ENCODE results near the gene UNC13C. TPM values are rescaled to one million over a fixed set of nuclear protein-coding genes. Genes with fewer than 3 reads are reported as not detected.

The UNC13C gene
- total RNA-seq, 6 experiments from 2014 or later: not detected

DNA sequence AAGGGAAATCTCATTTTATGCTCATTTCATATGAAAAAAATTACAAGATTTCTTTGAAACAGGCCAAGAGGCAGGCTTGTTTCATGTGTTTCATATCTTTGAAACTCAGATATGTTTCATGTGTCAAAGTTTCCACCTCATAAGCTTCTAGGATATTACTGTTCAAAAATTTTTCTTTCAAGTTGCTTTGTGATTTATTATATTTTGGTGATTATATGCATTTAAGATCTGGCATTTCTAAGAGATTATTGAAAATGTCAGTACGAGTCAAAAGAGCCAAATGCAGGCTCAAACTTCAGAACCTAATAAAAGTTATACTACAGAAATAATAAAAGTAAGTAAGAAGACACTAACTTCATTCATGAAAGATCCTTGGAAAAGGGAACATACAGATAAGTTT is 590.1 kb downstream of the UNC13C start:
- Mint-ChIP-seq H3K36me3 (ENCODE audit: low read depth) (no peaks in the 10 kb centered on the region), H3K4me1 (ENCODE audit: low read depth) (no peaks in the 10 kb centered on the region), H3K4me3 (no peak overlapping the region), H3K9me3 (peaks cover 44% of the 10 kb centered on the region), H3K27ac (no peak overlapping the region), H3K27me3 (ENCODE audit: insufficient read depth) (no peaks in the 10 kb centered on the region)
- DNase-seq: no peak
- TF ChIP-seq, protein P1, sequence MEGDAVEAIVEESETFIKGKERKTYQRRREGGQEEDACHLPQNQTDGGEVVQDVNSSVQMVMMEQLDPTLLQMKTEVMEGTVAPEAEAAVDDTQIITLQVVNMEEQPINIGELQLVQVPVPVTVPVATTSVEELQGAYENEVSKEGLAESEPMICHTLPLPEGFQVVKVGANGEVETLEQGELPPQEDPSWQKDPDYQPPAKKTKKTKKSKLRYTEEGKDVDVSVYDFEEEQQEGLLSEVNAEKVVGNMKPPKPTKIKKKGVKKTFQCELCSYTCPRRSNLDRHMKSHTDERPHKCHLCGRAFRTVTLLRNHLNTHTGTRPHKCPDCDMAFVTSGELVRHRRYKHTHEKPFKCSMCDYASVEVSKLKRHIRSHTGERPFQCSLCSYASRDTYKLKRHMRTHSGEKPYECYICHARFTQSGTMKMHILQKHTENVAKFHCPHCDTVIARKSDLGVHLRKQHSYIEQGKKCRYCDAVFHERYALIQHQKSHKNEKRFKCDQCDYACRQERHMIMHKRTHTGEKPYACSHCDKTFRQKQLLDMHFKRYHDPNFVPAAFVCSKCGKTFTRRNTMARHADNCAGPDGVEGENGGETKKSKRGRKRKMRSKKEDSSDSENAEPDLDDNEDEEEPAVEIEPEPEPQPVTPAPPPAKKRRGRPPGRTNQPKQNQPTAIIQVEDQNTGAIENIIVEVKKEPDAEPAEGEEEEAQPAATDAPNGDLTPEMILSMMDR (IDR thresholded peaks at IDR 0.05): no peak

DNA sequence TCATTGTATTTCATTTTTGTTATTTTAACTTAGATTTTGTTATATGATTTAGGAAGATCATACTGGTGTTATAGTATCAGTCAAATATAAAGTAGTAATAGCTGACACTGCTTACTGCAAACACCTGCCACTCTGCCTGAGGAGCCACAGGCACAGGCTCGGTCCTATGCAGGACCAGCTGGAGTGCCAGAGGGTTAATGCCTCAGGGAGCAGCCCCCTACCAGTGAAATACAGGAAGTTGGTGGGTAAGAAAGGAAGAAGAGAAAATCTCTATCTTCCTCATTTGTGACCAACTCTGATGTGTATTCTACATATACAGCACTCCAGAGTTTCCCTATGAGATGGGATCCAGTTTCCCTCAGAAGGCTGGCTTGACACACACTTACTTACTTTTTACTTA is 593.3 kb downstream of the UNC13C start:
- Mint-ChIP-seq H3K36me3 (ENCODE audit: low read depth) (no peaks in the 10 kb centered on the region; the same call in 1 of the 2 replicates), H3K27ac (no peak overlapping the region), H3K27me3 (ENCODE audit: insufficient read depth) (no peaks in the 10 kb centered on the region; the same call in 1 of the 2 replicates), H3K9me3 (peaks cover 36% of the 10 kb centered on the region), H3K4me3 (no peak overlapping the region), H3K4me1 (ENCODE audit: low read depth) (no peaks in the 10 kb centered on the region)
- TF ChIP-seq, protein P1 (IDR thresholded peaks at IDR 0.05): no peak
- DNase-seq: no peak

DNA sequence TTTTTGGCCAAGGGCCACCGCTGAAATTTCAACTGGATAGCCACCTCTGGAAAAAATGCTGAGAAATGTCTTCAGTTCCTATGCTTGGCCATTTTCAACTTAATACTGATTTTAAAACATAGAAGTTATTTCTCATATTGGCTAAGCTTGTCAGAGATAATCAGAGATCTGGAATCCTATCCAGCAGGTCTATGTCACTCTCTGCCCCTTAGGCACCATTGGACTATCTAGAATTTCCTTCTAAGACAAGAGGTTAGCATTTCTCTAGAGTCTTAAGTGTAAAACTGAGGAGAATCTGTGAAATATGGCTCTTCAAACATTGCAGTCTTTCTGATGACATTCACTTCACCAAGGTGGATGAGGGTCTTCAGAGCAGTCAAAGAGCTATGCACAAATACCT is 597.3 kb downstream of the UNC13C start:
- peaks cover 35% of the 10 kb centered on the region for H3K9me3 Mint-ChIP-seq
- no peaks in the 10 kb centered on the region; the same call in 1 of the 2 replicates for H3K27me3 Mint-ChIP-seq (ENCODE audit: insufficient read depth)
- no peak overlapping the region for H3K27ac Mint-ChIP-seq
- no peak for DNase-seq
- H3K4me1 Mint-ChIP-seq (ENCODE audit: low read depth): no peaks in the 10 kb centered on the region
- H3K36me3 Mint-ChIP-seq (ENCODE audit: low read depth): no peaks in the 10 kb centered on the region; the same call in 1 of the 2 replicates
- TF ChIP-seq, protein P1 (IDR thresholded peaks at IDR 0.05): no peak
- H3K4me3 Mint-ChIP-seq: no peak overlapping the region

DNA sequence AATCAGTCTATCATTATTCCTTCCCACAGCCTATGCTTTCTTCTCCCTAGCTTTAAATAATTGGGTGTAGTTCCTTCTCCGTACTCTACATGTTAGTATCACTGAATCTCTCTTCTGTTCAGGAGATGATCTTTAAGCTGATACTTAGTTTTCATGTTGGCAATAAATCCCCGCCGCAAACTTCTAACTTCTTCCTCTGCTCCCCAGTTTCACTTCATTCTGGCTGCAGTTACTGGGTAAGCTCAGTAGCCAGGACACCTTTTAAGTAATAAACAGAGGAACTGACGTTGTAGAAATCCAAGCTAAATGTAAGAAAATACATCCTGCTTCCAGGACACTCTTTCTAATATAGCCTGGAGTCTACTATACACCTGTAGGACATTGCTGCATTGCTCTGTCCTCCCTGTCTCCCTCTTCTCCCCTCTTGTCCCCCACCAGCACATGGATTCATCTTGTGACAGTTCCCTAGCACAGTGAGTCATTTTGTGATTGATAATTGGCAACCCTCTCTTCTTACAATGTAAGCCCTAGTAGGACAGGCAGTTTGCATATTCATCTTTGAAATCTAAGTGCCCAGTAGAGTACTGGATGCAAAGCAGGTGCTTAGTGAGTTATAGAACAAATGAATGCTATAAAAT is 598.2 kb downstream of the UNC13C start:
- H3K27ac Mint-ChIP-seq: no peak overlapping the region
- no peaks in the 10 kb centered on the region; the same call in 1 of the 2 replicates for H3K27me3 Mint-ChIP-seq (ENCODE audit: insufficient read depth)
- H3K4me1 Mint-ChIP-seq (ENCODE audit: low read depth): no peaks in the 10 kb centered on the region
- TF ChIP-seq, protein P1 (IDR thresholded peaks at IDR 0.05): no peak
- peaks cover 36% of the 10 kb centered on the region for H3K9me3 Mint-ChIP-seq
- H3K36me3 Mint-ChIP-seq (ENCODE audit: low read depth): no peaks in the 10 kb centered on the region; the same call in 1 of the 2 replicates
- H3K4me3 Mint-ChIP-seq: no peak overlapping the region
- DNase-seq: no peak

DNA sequence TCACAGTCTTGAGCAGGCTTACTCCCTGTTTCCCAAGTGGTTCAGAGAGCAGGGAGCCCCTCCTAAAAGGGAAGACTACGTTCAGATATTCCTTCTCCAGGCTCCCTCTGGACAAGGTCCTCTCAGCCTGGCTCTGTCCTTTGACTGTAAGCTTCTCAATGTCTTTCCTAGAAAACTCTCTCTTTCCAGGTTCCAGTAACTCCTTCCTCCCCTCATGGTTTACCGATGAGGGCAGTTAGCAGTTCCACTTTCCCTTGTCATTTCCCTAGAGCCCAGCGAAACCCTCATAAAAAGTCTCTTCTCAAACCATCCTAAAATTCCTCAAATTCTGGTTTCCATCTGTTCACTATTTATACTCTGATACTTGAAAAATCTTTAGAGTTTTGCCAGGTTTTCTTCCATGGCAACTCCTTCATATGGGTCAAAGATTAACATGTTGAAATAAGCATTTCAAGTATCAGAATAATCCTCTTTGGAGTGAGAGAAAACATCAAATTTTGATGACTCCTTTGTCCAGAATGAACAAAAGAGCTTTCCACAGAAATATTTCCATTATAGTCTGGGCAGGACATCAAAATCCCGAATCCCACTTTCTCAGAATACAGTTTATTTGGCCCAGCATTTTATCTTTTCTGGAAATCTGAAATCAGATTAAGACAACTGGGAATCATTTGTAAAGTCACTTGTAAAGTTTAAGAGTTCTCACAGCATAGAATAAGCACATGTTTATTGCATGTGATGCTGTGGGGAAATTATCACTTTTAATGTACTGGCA is 599.4 kb downstream of the UNC13C start:
- H3K9me3 Mint-ChIP-seq: peaks cover 34% of the 10 kb centered on the region
- no peaks in the 10 kb centered on the region for H3K4me1 Mint-ChIP-seq (ENCODE audit: low read depth)
- H3K27ac Mint-ChIP-seq: no peak overlapping the region
- no peak overlapping the region for H3K4me3 Mint-ChIP-seq
- TF ChIP-seq, protein P1 (IDR thresholded peaks at IDR 0.05): no peak
- no peak for DNase-seq
- no peaks in the 10 kb centered on the region; the same call in 1 of the 2 replicates for H3K27me3 Mint-ChIP-seq (ENCODE audit: insufficient read depth)
- H3K36me3 Mint-ChIP-seq (ENCODE audit: low read depth): no peaks in the 10 kb centered on the region; the same call in 1 of the 2 replicates
